AG04449 (cell line): ENCODE data around the gene C5.
"Not testable (repeated sequence)": the region's sequence is repeated elsewhere in the genome, so short reads cannot be mapped to it uniquely, and the experiment has no call there.

ENCODE experiments used
- CTCF ChIA-PET: fragments of 350-600 bp; formaldehyde crosslinking; extraction: SDS; loops from one replicate; lab custom pipeline; 2021; ENCODE audit warnings: antibody characterized with exemption; lab: Yijun Ruan, JAX
- POLR2A ChIA-PET: fragments of 400-600, 350-600 bp; formaldehyde crosslinking; extraction: SDS; loops from one replicate; lab custom pipeline; 2020; ENCODE audit warnings: antibody characterized with exemption, inconsistent platforms; lab: Yijun Ruan, JAX
- DNase-seq: peaks from one replicate; pipeline ENCODE4 v3.0.0-alpha.2; 2010; ENCODE audit warnings: low read depth, low spot score
- H3K4me3 ChIP-seq: 2 replicates; pipeline ENCODE4 v1.5.1; 2011; ENCODE audit warnings: low read depth, mild to moderate bottlenecking, control low read depth, low read length
- CTCF ChIP-seq: IDR thresholded peaks from one replicate; pipeline ENCODE4 v1.5.1; 2011; ENCODE audit warnings: mild to moderate bottlenecking, moderate library complexity, low read length, control low read depth, inconsistent platforms; ENCODE audit not compliant: insufficient read depth; ENCODE audit errors: missing control alignments

C5 gene

DNA sequence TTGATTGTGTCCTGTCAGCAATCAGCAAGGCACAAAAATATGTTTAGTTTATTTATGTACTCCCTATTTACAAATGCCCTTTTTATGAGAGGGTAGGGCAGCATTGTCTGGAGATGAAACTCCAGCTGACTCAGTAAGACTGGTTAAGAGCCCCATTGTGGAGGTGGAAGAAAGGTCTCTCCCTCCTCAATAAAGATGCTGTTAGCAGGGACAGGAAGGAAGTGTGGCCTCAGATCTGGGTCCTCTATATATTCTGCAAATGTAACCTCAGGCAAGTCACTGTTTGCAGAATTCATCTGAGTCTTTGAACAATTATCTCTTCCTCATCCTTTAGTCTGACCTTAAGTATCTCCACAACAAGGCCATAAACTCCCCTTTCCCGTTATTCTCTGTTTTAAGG lies 75.2 kb downstream of the C5 start:
- ChIA-PET CTCF (interaction anchor here (1.5 kb wide), 1 partner anchor 219 kb away, joined by 3 read pairs; no protein-coding TSS in a partner anchor), POLR2A (no interaction called here)
- no peak overlapping the region for H3K4me3 ChIP-seq
- DNase-seq = no peak
- no peak for TF ChIP-seq CTCF

- no peak overlapping the region for H3K4me3 ChIP-seq
- no peak for TF ChIP-seq CTCF
- CTCF ChIA-PET = interaction anchor here (0.9 to 1.5 kb wide), 2 partner anchors 15 to 218 kb away, joined by 3 to 4 read pairs; no protein-coding TSS in a partner anchor
- POLR2A ChIA-PET = no interaction called here
- DNase-seq = no peak
Measured at GRCh38 chr9:120974181-120974580, 75.9 kb downstream of the C5 start.

- no peak overlapping the region for H3K4me3 ChIP-seq
- ChIA-PET CTCF (interaction anchor here (1.0 to 1.3 kb wide), 2 partner anchors 8 to 9 kb away, joined by 3 to 11 read pairs; no protein-coding TSS in a partner anchor), POLR2A (no interaction called here)
- no peak for TF ChIP-seq CTCF
- no peak for DNase-seq
Measured at GRCh38 chr9:120971938-120972337, 78.1 kb downstream of the C5 start.

DNA sequence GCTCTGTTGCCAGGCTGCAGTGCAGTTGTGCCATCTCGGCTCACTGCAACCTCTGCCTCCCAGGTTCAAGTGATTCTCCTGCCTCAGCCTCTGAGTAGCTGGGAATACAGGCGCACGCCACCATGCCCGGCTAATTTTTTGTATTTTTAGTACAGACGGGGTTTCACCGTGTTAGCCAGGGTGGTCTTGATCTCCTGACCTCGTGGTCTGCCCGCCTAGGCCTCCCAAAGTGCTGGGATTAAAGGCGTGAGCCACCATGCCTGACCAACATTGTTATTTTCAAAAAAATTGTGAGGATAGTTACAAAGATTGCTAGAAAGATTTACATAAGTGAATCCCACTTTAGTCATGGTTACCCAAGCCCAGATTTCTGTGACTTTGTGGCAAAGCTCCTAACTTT lies 78.6 kb downstream of the C5 start:
- H3K4me3 ChIP-seq, POLR2A ChIA-PET, DNase-seq: not testable (repeated sequence)
- CTCF ChIA-PET = interaction anchor here (1.3 kb wide), 1 partner anchor 10 kb away, joined by 11 read pairs; no protein-coding TSS in a partner anchor

DNA sequence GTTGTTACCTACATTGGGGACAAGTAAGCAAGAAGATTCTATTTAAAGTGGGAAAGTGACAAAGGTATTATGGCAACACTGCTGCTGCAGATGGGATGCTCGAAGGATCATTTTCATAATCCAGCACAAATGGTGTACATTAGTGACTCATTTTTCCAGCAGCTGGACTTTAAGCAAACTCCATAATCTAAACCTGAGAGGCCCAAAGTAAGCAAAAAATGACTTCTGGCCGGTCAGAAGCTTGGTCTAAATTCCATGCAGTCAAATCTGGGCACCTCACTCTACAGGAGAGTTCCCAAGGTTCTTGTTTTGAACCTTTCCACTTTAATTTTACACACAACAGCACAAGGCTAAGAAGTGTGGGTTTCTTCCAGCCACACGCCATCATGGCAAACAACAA lies 79.8 kb downstream of the C5 start:
- TF ChIP-seq CTCF = no peak
- ChIA-PET POLR2A (no interaction called here), CTCF (interaction anchor here (0.6 to 1.4 kb wide), 9 partner anchors 9 to 429 kb away, joined by 3 to 9 read pairs (median 4); no protein-coding TSS in a partner anchor)
- DNase-seq = no peak
- no peak overlapping the region for H3K4me3 ChIP-seq

- DNase-seq = no peak
- ChIA-PET POLR2A (no interaction called here), CTCF (interaction anchor here (2.5 to 3.1 kb wide), 2 partner anchors 15 to 20 kb away, joined by 6 to 19 read pairs; no protein-coding TSS in a partner anchor)
- H3K4me3 ChIP-seq = no peak overlapping the region
- TF ChIP-seq CTCF = no peak
Measured at GRCh38 chr9:120966013-120966369, 84.1 kb downstream of the C5 start.
